Germinal center (tissue), 1 donor: ENCODE results near the gene AXIN1.
"Not testable (repeated sequence)": the region's sequence is repeated elsewhere in the genome, so short reads cannot be mapped to it uniquely, and the experiment has no call there.

ENCODE experiments used
- DNase-seq: peaks from one replicate; pipeline ENCODE4 v3.0.0; 2012; ENCODE audit warnings: mixed read lengths, low spot score

AXIN1 gene

GRCh38 chr16:266258-267164 lies 86.0 kb downstream of the AXIN1 start:
- DNase-seq = no peak

- DNase-seq = no peak
These were observed 86.8 kb downstream of the AXIN1 start for GRCh38 chr16:265711-266110.

GRCh38 chr16:265002-265529 lies 87.5 kb downstream of the AXIN1 start:
- no peak for DNase-seq

- DNase-seq = no peak
These were observed 88.0 kb downstream of the AXIN1 start for GRCh38 chr16:264440-264951.

GRCh38 chr16:263944-264343 lies 88.6 kb downstream of the AXIN1 start:
- no peak for DNase-seq

- no peak for DNase-seq
These were observed 89.2 kb downstream of the AXIN1 start for GRCh38 chr16:263182-263774.

- no peak for DNase-seq
These were observed 90.3 kb downstream of the AXIN1 start for GRCh38 chr16:262121-262745.

- no peak for DNase-seq
These were observed 91.4 kb downstream of the AXIN1 start for GRCh38 chr16:261031-261691.

GRCh38 chr16:260326-260725 lies 92.2 kb downstream of the AXIN1 start:
- DNase-seq = no peak

- DNase-seq = no peak
These were observed 92.7 kb downstream of the AXIN1 start for GRCh38 chr16:259814-260253.

GRCh38 chr16:259226-259625 lies 93.3 kb downstream of the AXIN1 start:
- no peak for DNase-seq

- not testable (repeated sequence) for DNase-seq
These were observed 94.4 kb downstream of the AXIN1 start for GRCh38 chr16:258091-258490.

GRCh38 chr16:255183-255582 lies 97.3 kb downstream of the AXIN1 start:
- no peak for DNase-seq

GRCh38 chr16:254461-254860 lies 98.1 kb downstream of the AXIN1 start:
- no peak for DNase-seq

- DNase-seq = no peak
These were observed 98.7 kb downstream of the AXIN1 start for GRCh38 chr16:253833-254232.

- DNase-seq = peak; percentile 18
These were observed 99.9 kb downstream of the AXIN1 start for GRCh38 chr16:252366-253337.

GRCh38 chr16:249431-249830 lies 103.1 kb downstream of the AXIN1 start:
- no peak for DNase-seq

GRCh38 chr16:247027-247426 lies 105.5 kb downstream of the AXIN1 start:
- no peak for DNase-seq

- DNase-seq = no peak
These were observed 107.4 kb downstream of the AXIN1 start for GRCh38 chr16:245105-245504.

GRCh38 chr16:243348-243747 lies 109.2 kb downstream of the AXIN1 start:
- DNase-seq = no peak

- DNase-seq = no peak
These were observed 110.2 kb downstream of the AXIN1 start for GRCh38 chr16:242281-242680.
